CD4-positive, alpha-beta memory T cell (primary cell): ENCODE data around the gene PIP5KL1. TPM values are rescaled to one million over a fixed set of nuclear protein-coding genes. Genes with fewer than 3 reads are reported as not detected.
A peak's percentile ranks its signal among the peaks of the same experiment; 100 is the strongest.

Experiments used
- CTCF ChIA-PET: fragments of 350-600 bp; sonication (Branson Sonifier 250); formaldehyde crosslinking; loops from one replicate; lab custom pipeline; 2021; ENCODE audit warnings: inconsistent platforms; ENCODE audit not compliant: partially characterized antibody; lab: Charles Lee
- POLR2A ChIA-PET: fragments of 350-600 bp; sonication (Branson Sonifier 250); formaldehyde crosslinking; loops from one replicate; lab custom pipeline; 2021; ENCODE audit not compliant: partially characterized antibody; lab: Charles Lee
- DNase-seq, 5 donors: peaks; one replicate each; pipeline versions ENCODE4 v3.0.0 to v3.0.0-alpha.2; 2020 to 2022; ENCODE audit warnings: mixed read lengths in 1 of 5
- H3K27ac ChIP-seq: one replicate; pipeline ENCODE4 v1.7.0; 2013; ENCODE audit warnings: low read depth, low read length
- H3K27me3 ChIP-seq: 2 replicates; pipeline ENCODE4 v1.7.0; 2013; ENCODE audit warnings: mild to moderate bottlenecking, low read length, moderate library complexity; ENCODE audit not compliant: insufficient read depth
- H3K36me3 ChIP-seq: 2 replicates; pipeline ENCODE4 v1.7.0; 2013; ENCODE audit warnings: mild to moderate bottlenecking, low read length, moderate library complexity; ENCODE audit not compliant: insufficient read depth
- H3K4me1 ChIP-seq: 2 replicates; pipeline ENCODE4 v1.7.0; 2013; ENCODE audit warnings: mild to moderate bottlenecking, low read length, moderate library complexity; ENCODE audit not compliant: insufficient read depth
- H3K4me3 ChIP-seq, 2 donors: one replicate each; pipeline ENCODE4 v1.7.0; 2013; ENCODE audit warnings: low read length in 2 of 2, mild to moderate bottlenecking in 1 of 2
- H3K9me3 ChIP-seq, 2 donors: one replicate each; pipeline ENCODE4 v1.7.0; 2013; ENCODE audit warnings: low read length in 2 of 2, control low read depth in 1 of 2; ENCODE audit not compliant: control insufficient read depth in 1 of 2
- H3K27ac Mint-ChIP-seq, 7 donors: one replicate each; pipeline ENCODE4 v1.8.0; 2020 to 2021; ENCODE audit warnings: mixed read lengths in 7 of 7, mild to moderate bottlenecking in 6 of 7, inconsistent platforms in 3 of 7, moderate library complexity in 3 of 7
- H3K27me3 Mint-ChIP-seq, 2 donors: one replicate each; pipeline ENCODE4 v1.8.0; 2020 to 2021; ENCODE audit warnings: mixed read lengths in 2 of 2
- H3K36me3 Mint-ChIP-seq, 2 donors: one replicate each; pipeline ENCODE4 v1.8.0; 2020 to 2021; ENCODE audit warnings: mixed read lengths in 2 of 2, inconsistent platforms in 1 of 2, mild to moderate bottlenecking in 1 of 2
- H3K4me1 Mint-ChIP-seq, 4 donors: one replicate each; pipeline ENCODE4 v1.8.0; 2020 to 2021; ENCODE audit warnings: mixed read lengths in 4 of 4, mild to moderate bottlenecking in 1 of 4
- H3K4me3 Mint-ChIP-seq, 8 donors: one replicate each; pipeline ENCODE4 v1.8.0; 2020 to 2021; ENCODE audit warnings: mixed read lengths in 8 of 8, mild to moderate bottlenecking in 7 of 8, moderate library complexity in 6 of 8, inconsistent platforms in 3 of 8
- H3K9me3 Mint-ChIP-seq, 8 donors: one replicate each; pipeline ENCODE4 v1.8.0; 2020 to 2021; ENCODE audit warnings: mixed read lengths in 8 of 8, mild to moderate bottlenecking in 5 of 8, inconsistent platforms in 3 of 8, moderate library complexity in 1 of 8
- intact Hi-C: fragments of 100-400 bp; cut with micrococcal nuclease; formaldehyde crosslinking; loops from one replicate; pipeline ENCODE4 v1.15.1; 2023
- polyA plus RNA-seq, 2 donors: library from polyadenylated mRNA; unstranded; fragments of 300-500 nt; fragmentation: Illumina TruSeq; gene quantifications; one replicate each; pipeline ENCODE4 v1.2.3, GENCODE V29; 2021
- total RNA-seq, 2 experiments: library from RNA; stranded (reverse); gene quantifications; one replicate each; pipeline ENCODE4 v1.2.3, GENCODE V29; 2021

The PIP5KL1 gene
- total and polyA plus RNA-seq, 4 experiments from 2014 or later, result 0.26 to 1.8 (median 0.76) TPM

GRCh38 chr9:127936347-127936852, 5.8 kb upstream of the PIP5KL1 start:
- ChIA-PET POLR2A (interaction anchor here (0.9 to 16.4 kb wide), 17 partner anchors 8 to 223 kb away, joined by 3 to 250 read pairs (median 4); partner anchors contain the start of genes BBLN, CDK9, EEIG1 and NAIF1), CTCF (interaction anchor here (1.2 to 11.2 kb wide), 4 partner anchors 19 to 149 kb away, joined by 3 to 216 read pairs (median 56); no protein-coding TSS in a partner anchor)
- DNase-seq, result peak in 1 of 5 donors; percentile 31
- intact Hi-C loops, result loop anchor here (5.0 kb wide), 1 partner anchor 36 kb away; no protein-coding TSS in a partner anchor
- Histone ChIP-seq H3K27ac (peak overlapping the region; percentile 75), H3K4me3 (peak overlapping the region in 1 of 2 donors; percentile 73), H3K9me3 (no peaks in the 10 kb centered on the region), H3K4me1 (peaks cover 41% of the 10 kb centered on the region), H3K27me3 (no peaks in the 10 kb centered on the region), H3K36me3 (peaks cover 10% of the 10 kb centered on the region)
- peaks cover 19 to 26% of the 10 kb centered on the region in 2 donors for H3K36me3 Mint-ChIP-seq
- H3K27me3 Mint-ChIP-seq, result no peaks in the 10 kb centered on the region
- H3K27ac Mint-ChIP-seq, result peak overlapping the region; percentile 58 to 97 (median 97)
- H3K4me3 Mint-ChIP-seq, result peak overlapping the region; percentile 82 to 98 (median 91)
- H3K4me1 Mint-ChIP-seq, result peaks cover 25 to 56% (median 44%) of the 10 kb centered on the region in 4 donors
- H3K9me3 Mint-ChIP-seq, result peaks cover 0 to 8% (median 0%) of the 10 kb centered on the region in 8 donors

GRCh38 chr9:127935765-127936221, 5.2 kb upstream of the PIP5KL1 start:
- Mint-ChIP-seq H3K4me3 (peak overlapping the region; percentile 82 to 98 (median 91)), H3K36me3 (peaks cover 14 to 22% of the 10 kb centered on the region in 2 donors), H3K4me1 (peaks cover 30 to 62% (median 49%) of the 10 kb centered on the region in 4 donors), H3K27ac (peak overlapping the region in 6 of 7 donors; percentile 32 to 97 (median 79)), H3K27me3 (no peaks in the 10 kb centered on the region), H3K9me3 (peaks cover 0 to 10% (median 0%) of the 10 kb centered on the region in 8 donors)
- Histone ChIP-seq H3K36me3 (peaks cover 6% of the 10 kb centered on the region), H3K4me3 (no peak overlapping the region), H3K9me3 (no peaks in the 10 kb centered on the region), H3K4me1 (peaks cover 48% of the 10 kb centered on the region), H3K27ac (no peak overlapping the region), H3K27me3 (no peaks in the 10 kb centered on the region)
- ChIA-PET POLR2A (interaction anchor here (1.6 to 1.9 kb wide), 2 partner anchors 29 to 224 kb away, joined by 4 to 6 read pairs; partner anchors contain the start of gene BBLN), CTCF (interaction anchor here (0.6 to 11.2 kb wide), 2 partner anchors 100 to 110 kb away, joined by 3 to 216 read pairs; no protein-coding TSS in a partner anchor)
- intact Hi-C loops, result loop anchor here (5.0 kb wide), 1 partner anchor 37 kb away; no protein-coding TSS in a partner anchor
- DNase-seq, result peak in 1 of 5 donors; percentile 32

- Mint-ChIP-seq H3K4me3 (peak overlapping the region in 3 of 8 donors; percentile 55 to 71 (median 64)), H3K9me3 (peaks cover 0 to 10% (median 0%) of the 10 kb centered on the region in 8 donors), H3K36me3 (peaks cover 8 to 14% of the 10 kb centered on the region in 2 donors), H3K27me3 (no peaks in the 10 kb centered on the region), H3K27ac (peak overlapping the region in 2 of 7 donors; percentile 45 to 74), H3K4me1 (peaks cover 32 to 62% (median 51%) of the 10 kb centered on the region in 4 donors)
- no peaks in the 10 kb centered on the region for H3K9me3 ChIP-seq
- H3K4me3 ChIP-seq, result no peak overlapping the region
- peaks cover 3% of the 10 kb centered on the region for H3K36me3 ChIP-seq
- H3K4me1 ChIP-seq, result peaks cover 54% of the 10 kb centered on the region
- DNase-seq, result peak in 1 of 5 donors; percentile 40
- ChIA-PET CTCF (interaction anchor here (11.2 kb wide), 1 partner anchor 101 kb away, joined by 216 read pairs; no protein-coding TSS in a partner anchor), POLR2A (interaction anchor here (1.2 to 1.9 kb wide), 3 partner anchors 20 to 200 kb away, joined by 3 to 6 read pairs (median 6); partner anchors contain the start of gene TOR2A)
- no peaks in the 10 kb centered on the region for H3K27me3 ChIP-seq
- no peak overlapping the region for H3K27ac ChIP-seq
- intact Hi-C loops, result loop anchor here (5.0 kb wide), 1 partner anchor 37 kb away; no protein-coding TSS in a partner anchor
Observed at GRCh38 chr9:127934986-127935385, 4.4 kb upstream of the PIP5KL1 start.

- ChIA-PET POLR2A (interaction anchor here (1.2 to 1.9 kb wide), 3 partner anchors 21 to 199 kb away, joined by 3 to 6 read pairs (median 6); partner anchors contain the start of gene TOR2A), CTCF (interaction anchor here (0.9 to 1.9 kb wide), 2 partner anchors 8 to 13 kb away, joined by 3 to 9 read pairs; no protein-coding TSS in a partner anchor)
- Histone ChIP-seq H3K27me3 (no peaks in the 10 kb centered on the region), H3K9me3 (no peaks in the 10 kb centered on the region), H3K36me3 (no peaks in the 10 kb centered on the region), H3K27ac (no peak overlapping the region), H3K4me1 (peaks cover 61% of the 10 kb centered on the region), H3K4me3 (no peak overlapping the region)
- Mint-ChIP-seq H3K27me3 (no peaks in the 10 kb centered on the region), H3K27ac (peak overlapping the region in 4 of 7 donors; percentile 51 to 91 (median 60)), H3K4me3 (peak overlapping the region in 2 of 8 donors; percentile 44 to 52), H3K9me3 (peaks cover 0 to 10% (median 0%) of the 10 kb centered on the region in 8 donors), H3K36me3 (peaks cover 8 to 13% of the 10 kb centered on the region in 2 donors), H3K4me1 (peaks cover 34 to 69% (median 57%) of the 10 kb centered on the region in 4 donors)
- DNase-seq, result no peak
- intact Hi-C loops, result no loop called here
Observed at GRCh38 chr9:127934248-127934647, 3.7 kb upstream of the PIP5KL1 start.

- H3K4me1 ChIP-seq, result peaks cover 70% of the 10 kb centered on the region
- Mint-ChIP-seq H3K4me3 (peak overlapping the region; percentile 65 to 85 (median 76)), H3K27me3 (no peaks in the 10 kb centered on the region), H3K36me3 (peaks cover 0 to 8% of the 10 kb centered on the region in 2 donors), H3K9me3 (peaks cover 0 to 7% (median 0%) of the 10 kb centered on the region in 8 donors), H3K4me1 (peaks cover 24 to 57% (median 43%) of the 10 kb centered on the region in 4 donors), H3K27ac (peak overlapping the region; percentile 4 to 93 (median 64))
- peak overlapping the region in 1 of 2 donors; percentile 54 for H3K4me3 ChIP-seq
- no peaks in the 10 kb centered on the region for H3K36me3 ChIP-seq
- intact Hi-C loops, result no loop called here
- ChIA-PET POLR2A (no interaction called here), CTCF (interaction anchor here (1.2 to 1.6 kb wide), 3 partner anchors 12 to 196 kb away, joined by 3 to 6 read pairs (median 4); partner anchors contain the start of gene TOR2A)
- DNase-seq, result peak in 1 of 5 donors; percentile 66
- no peak overlapping the region for H3K27ac ChIP-seq
- no peaks in the 10 kb centered on the region for H3K9me3 ChIP-seq
- no peaks in the 10 kb centered on the region for H3K27me3 ChIP-seq
Observed at GRCh38 chr9:127931092-127931881, 710 bp upstream of the PIP5KL1 start.

GRCh38 chr9:127929625-127929979, 975 bp downstream of the PIP5KL1 start:
- H3K27me3 ChIP-seq, result no peaks in the 10 kb centered on the region

More at GRCh38 chr9:127929625-127929979, 975 bp downstream of the PIP5KL1 start:
- intact Hi-C loops, result no loop called here
- H3K27ac ChIP-seq, result no peak overlapping the region
- peak overlapping the region in 3 of 7 donors; percentile 4 to 85 (median 55) for H3K27ac Mint-ChIP-seq
- H3K36me3 Mint-ChIP-seq, result peaks cover 0 to 4% of the 10 kb centered on the region in 2 donors
- ChIA-PET POLR2A (interaction anchor here (0.7 to 2.2 kb wide), 12 partner anchors 8 to 479 kb away, joined by 3 to 12 read pairs (median 3); partner anchors contain the start of genes DPM2, LRSAM1, PTRH1 and RPL12), CTCF (interaction anchor here (1.0 to 2.2 kb wide), 8 partner anchors 8 to 107 kb away, joined by 3 to 11 read pairs (median 4); no protein-coding TSS in a partner anchor)
- H3K4me1 Mint-ChIP-seq, result peaks cover 16 to 41% (median 30%) of the 10 kb centered on the region in 4 donors
- H3K9me3 Mint-ChIP-seq, result peaks cover 0 to 9% (median 0%) of the 10 kb centered on the region in 8 donors
- peaks cover 54% of the 10 kb centered on the region for H3K4me1 ChIP-seq
- no peak overlapping the region for H3K4me3 ChIP-seq
- peaks cover 2 to 3% of the 10 kb centered on the region in 2 donors for H3K27me3 Mint-ChIP-seq
- no peaks in the 10 kb centered on the region for H3K36me3 ChIP-seq
- peak overlapping the region in 6 of 8 donors; percentile 52 to 78 (median 63) for H3K4me3 Mint-ChIP-seq
- no peak for DNase-seq
- H3K9me3 ChIP-seq, result no peaks in the 10 kb centered on the region
